WERI-Rb-1 (cell line): ENCODE data around the gene RTL5.

ENCODE experiments used
- DNase-seq: peaks from one replicate; pipeline ENCODE4 v3.0.0-alpha.2; 2020
- H3K27ac ChIP-seq: fragments of 250-450 bp; sonication (Bioruptor Pico); 2 replicates; pipeline ENCODE4 v1.5.1; 2020; ENCODE audit warnings: mild to moderate bottlenecking, moderate library complexity
- H3K27me3 ChIP-seq: fragments of 250-450 bp; sonication (Bioruptor Pico); 2 replicates; pipeline ENCODE4 v1.5.1; 2021; ENCODE audit warnings: mild to moderate bottlenecking, low read depth, moderate library complexity; ENCODE audit not compliant: insufficient read depth, severe bottlenecking
- H3K36me3 ChIP-seq: fragments of 250-450 bp; sonication (Bioruptor Pico); 2 replicates; pipeline ENCODE4 v1.5.1; 2020; ENCODE audit warnings: mild to moderate bottlenecking, moderate library complexity
- H3K4me3 ChIP-seq: 2 replicates; pipeline ENCODE4 v1.5.1; 2011; ENCODE audit warnings: low read depth, mild to moderate bottlenecking, control low read depth, low read length
- H3K9me3 ChIP-seq: fragments of 250-450 bp; sonication (Bioruptor Pico); 2 replicates; pipeline ENCODE4 v1.5.1; 2021; ENCODE audit warnings: mild to moderate bottlenecking, moderate library complexity; ENCODE audit not compliant: severe bottlenecking
- TF ChIP-seq, protein P1 (sequence below): IDR thresholded peaks from 2 replicates; pipeline ENCODE4 v1.5.1; 2011; ENCODE audit warnings: low read depth, mild to moderate bottlenecking, control low read depth, inconsistent platforms, low read length

The RTL5 gene

DNA sequence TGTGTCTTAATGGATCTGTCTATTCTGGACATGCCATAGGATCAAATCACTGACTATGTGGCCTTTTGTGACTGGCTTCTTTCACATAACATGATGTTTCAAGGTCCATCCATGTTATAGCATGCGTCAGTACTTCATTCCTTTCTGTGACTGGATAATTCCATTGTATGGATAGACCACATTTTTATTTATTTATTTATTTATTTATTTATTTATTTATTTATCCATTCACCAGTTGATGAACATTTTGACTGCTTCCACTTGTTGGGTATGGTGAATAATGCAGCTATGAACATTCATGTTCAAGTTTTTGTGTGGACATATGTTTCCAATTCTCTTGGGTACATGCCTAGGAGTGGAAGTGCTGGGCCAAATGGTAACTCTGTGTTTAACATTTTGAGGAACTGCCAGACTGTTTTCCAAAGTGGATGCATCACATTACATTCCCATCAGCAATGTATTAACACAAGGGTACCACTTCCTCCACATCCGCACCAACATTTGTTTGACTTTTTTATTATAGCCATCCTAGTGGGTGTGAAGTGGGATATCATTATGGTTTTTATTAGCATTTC lies 14.0 kb downstream of the RTL5 start:
- H3K27ac ChIP-seq, result no peak overlapping the region
- no peak overlapping the region for H3K4me3 ChIP-seq
- DNase-seq, result no peak
- no peaks in the 10 kb centered on the region for H3K36me3 ChIP-seq
- H3K9me3 ChIP-seq, result no peaks in the 10 kb centered on the region
- H3K27me3 ChIP-seq, result no peaks in the 10 kb centered on the region
- TF ChIP-seq, protein P1, sequence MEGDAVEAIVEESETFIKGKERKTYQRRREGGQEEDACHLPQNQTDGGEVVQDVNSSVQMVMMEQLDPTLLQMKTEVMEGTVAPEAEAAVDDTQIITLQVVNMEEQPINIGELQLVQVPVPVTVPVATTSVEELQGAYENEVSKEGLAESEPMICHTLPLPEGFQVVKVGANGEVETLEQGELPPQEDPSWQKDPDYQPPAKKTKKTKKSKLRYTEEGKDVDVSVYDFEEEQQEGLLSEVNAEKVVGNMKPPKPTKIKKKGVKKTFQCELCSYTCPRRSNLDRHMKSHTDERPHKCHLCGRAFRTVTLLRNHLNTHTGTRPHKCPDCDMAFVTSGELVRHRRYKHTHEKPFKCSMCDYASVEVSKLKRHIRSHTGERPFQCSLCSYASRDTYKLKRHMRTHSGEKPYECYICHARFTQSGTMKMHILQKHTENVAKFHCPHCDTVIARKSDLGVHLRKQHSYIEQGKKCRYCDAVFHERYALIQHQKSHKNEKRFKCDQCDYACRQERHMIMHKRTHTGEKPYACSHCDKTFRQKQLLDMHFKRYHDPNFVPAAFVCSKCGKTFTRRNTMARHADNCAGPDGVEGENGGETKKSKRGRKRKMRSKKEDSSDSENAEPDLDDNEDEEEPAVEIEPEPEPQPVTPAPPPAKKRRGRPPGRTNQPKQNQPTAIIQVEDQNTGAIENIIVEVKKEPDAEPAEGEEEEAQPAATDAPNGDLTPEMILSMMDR, result no peak

DNA sequence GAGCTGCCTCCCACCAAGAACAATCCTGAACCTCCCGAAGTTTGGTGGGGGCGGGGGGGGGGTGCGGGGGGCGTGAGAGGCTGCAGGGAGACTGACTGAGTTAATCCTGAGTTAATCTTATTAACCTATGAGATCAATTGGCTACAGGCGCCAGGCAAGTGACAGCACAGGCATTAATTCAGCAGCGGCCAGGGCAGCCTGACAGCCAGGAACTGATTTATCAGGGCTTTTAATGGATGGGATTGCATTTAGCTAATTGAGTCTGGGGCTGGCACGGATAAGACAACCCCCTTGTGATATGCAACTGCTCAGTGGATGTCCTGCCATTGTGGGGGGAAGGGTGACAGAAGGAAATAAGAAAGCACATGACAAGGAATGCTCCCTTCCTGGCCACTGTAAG lies 16.3 kb downstream of the RTL5 start:
- Histone ChIP-seq H3K4me3 (no peak overlapping the region), H3K27ac (peak overlapping the region; percentile 97), H3K36me3 (no peaks in the 10 kb centered on the region; the same call in 1 of the 2 replicates), H3K27me3 (no peaks in the 10 kb centered on the region), H3K9me3 (no peaks in the 10 kb centered on the region)
- peak; percentile 97 for DNase-seq
- TF ChIP-seq, protein P1, result no peak

DNA sequence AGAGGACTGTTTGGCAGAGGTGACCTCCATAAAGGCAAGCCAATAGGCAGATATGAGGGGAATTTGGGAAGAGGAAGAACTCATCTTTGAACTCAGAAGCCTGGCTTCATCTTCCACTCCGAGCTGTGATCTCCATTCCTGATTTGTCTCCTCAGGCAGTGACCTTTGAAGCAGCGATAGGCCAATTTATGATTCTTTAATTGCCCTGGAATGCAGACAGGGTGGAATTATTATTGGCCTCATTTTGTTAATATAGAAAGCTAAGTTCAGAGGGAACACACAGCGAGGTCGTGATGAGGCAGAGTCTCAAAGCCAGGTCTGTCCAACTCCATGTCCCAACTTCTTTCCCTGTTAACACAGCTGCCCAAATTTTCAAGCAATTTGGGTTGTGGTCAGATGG lies 16.9 kb downstream of the RTL5 start:
- Histone ChIP-seq H3K9me3 (no peaks in the 10 kb centered on the region), H3K36me3 (no peaks in the 10 kb centered on the region; the same call in 1 of the 2 replicates), H3K27ac (peak overlapping the region; percentile 97), H3K27me3 (no peaks in the 10 kb centered on the region), H3K4me3 (no peak overlapping the region; the same call in 1 of the 2 replicates)
- no peak for DNase-seq
- TF ChIP-seq, protein P1, result no peak

DNA sequence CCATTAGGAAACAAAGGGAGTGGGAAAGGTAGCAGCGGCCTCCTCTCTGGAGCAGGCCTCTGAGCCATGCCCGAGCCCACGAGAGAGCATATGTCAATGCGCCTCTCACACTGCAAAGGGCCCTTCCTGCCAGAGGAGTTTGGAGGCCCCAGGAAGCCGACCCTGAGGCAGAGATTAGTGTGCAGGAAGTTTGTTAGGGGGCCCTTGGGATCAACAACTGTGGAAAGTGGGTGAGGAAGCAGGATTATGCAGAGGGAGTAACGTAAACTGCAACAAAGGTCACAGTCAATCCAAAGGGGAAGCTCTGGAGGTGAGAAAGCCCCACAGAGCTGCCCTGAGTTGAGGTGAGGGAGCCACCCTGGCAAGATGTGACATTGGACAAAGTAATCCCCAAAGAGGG lies 17.4 kb downstream of the RTL5 start:
- Histone ChIP-seq H3K27ac (peak overlapping the region; percentile 97), H3K9me3 (no peaks in the 10 kb centered on the region), H3K4me3 (no peak overlapping the region), H3K27me3 (no peaks in the 10 kb centered on the region), H3K36me3 (no peaks in the 10 kb centered on the region; the same call in 1 of the 2 replicates)
- peak; percentile 77 for DNase-seq
- TF ChIP-seq, protein P1, result no peak

DNA sequence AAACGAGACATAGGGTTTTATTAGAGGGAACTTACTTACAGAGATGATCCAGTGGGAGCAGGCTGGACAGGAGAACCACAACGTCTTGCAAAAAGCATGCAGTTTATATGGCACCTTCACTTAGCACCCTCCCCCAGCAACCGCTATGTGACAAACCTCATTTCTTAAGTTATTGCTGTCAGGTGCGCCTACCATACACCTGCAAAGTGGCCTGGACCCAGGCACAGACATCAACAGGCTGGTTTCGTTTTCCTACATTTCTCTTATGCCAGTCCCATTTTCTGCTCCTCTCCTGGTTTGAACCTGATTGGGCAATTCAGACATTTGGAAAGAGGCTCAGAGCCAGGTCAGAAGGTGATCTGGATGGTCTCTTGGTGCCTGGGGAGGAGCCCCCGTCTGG lies 18.3 kb downstream of the RTL5 start:
- Histone ChIP-seq H3K27ac (peak overlapping the region; percentile 97), H3K9me3 (no peaks in the 10 kb centered on the region), H3K4me3 (no peak overlapping the region), H3K27me3 (no peaks in the 10 kb centered on the region), H3K36me3 (no peaks in the 10 kb centered on the region; the same call in 1 of the 2 replicates)
- no peak for DNase-seq
- TF ChIP-seq, protein P1, result no peak
